IMR-90 (cell line): ENCODE data around the gene MTCL1. TPM values are rescaled to one million over a fixed set of nuclear protein-coding genes. Genes with fewer than 3 reads are reported as not detected.

Experiments
- ATAC-seq: fragments of 200-7000 bp; cut with Tn5 transposase; 2 replicates; pipeline ENCODE4 v1.9.1; 2020; ENCODE audit warnings: low read depth, mild to moderate bottlenecking, moderate library complexity
- BruUV-seq: library from RNA; stranded (reverse); fragments of 400-500 nt; replicated peaks from 2 replicates; lab custom pipeline; 2021; lab: Mats Ljungman, UMichigan
- CTCF ChIA-PET: fragments of 300-600 bp; formaldehyde crosslinking; extraction: SDS; loops from one replicate; lab custom pipeline; 2021; ENCODE audit warnings: antibody characterized with exemption; lab: Yijun Ruan, JAX
- POLR2A ChIA-PET: fragments of 300-600 bp; sonication (Branson Sonifier 250); formaldehyde crosslinking; loops from one replicate; lab custom pipeline; 2022; ENCODE audit warnings: antibody characterized with exemption; ENCODE audit not compliant: unreplicated experiment; lab: Charles Lee
- DNase-seq: peaks from one replicate; pipeline ENCODE4 v3.0.0; 2013
- H2AFZ ChIP-seq: replicated peaks from 2 replicates; pipeline ENCODE3; 2013; ENCODE audit warnings: low read length, mild to moderate bottlenecking; ENCODE audit not compliant: poor library complexity
- H2AK5ac ChIP-seq: 2 replicates; pipeline ENCODE4 v1.6.1; 2013; ENCODE audit warnings: low read depth, low read length, inconsistent platforms
- H2AK9ac ChIP-seq: replicated peaks from 2 replicates; pipeline ENCODE3; 2013; ENCODE audit warnings: mild to moderate bottlenecking, low read depth, low read length, moderate library complexity; ENCODE audit not compliant: poor library complexity
- H2BK120ac ChIP-seq: 2 replicates; pipeline ENCODE4 v1.6.1; 2013; ENCODE audit warnings: low read depth, low read length, inconsistent platforms
- H2BK15ac ChIP-seq: 3 replicates; pipeline ENCODE4 v1.6.1; 2013; ENCODE audit warnings: low read depth, low read length, inconsistent platforms
- H2BK20ac ChIP-seq: 2 replicates; pipeline ENCODE4 v1.6.1; 2013; ENCODE audit warnings: low read depth, mild to moderate bottlenecking, inconsistent platforms, low read length, moderate library complexity
- H2BK5ac ChIP-seq: 2 replicates; pipeline ENCODE4 v1.6.1; 2013; ENCODE audit warnings: mild to moderate bottlenecking, low read depth, low read length, inconsistent platforms; ENCODE audit not compliant: poor library complexity, severe bottlenecking
- H3K14ac ChIP-seq: replicated peaks from 2 replicates; pipeline ENCODE4 v1.6.1; 2013; ENCODE audit warnings: low read depth, low read length, inconsistent platforms
- H3K18ac ChIP-seq: 2 replicates; pipeline ENCODE4 v1.6.1; 2013; ENCODE audit warnings: low read depth, low read length, control low read depth
- H3K23ac ChIP-seq: 2 replicates; pipeline ENCODE4 v1.6.1; 2013; ENCODE audit warnings: low read depth, low read length, inconsistent platforms
- H3K27ac ChIP-seq: 2 replicates; pipeline ENCODE4 v1.5.1; 2013; ENCODE audit warnings: mild to moderate bottlenecking, control low read depth, low read length; ENCODE audit not compliant: insufficient read depth
- H3K27me3 ChIP-seq: 2 replicates; pipeline ENCODE4 v1.6.1; 2013; ENCODE audit warnings: low read length; ENCODE audit not compliant: control insufficient read depth, insufficient read depth
- H3K36me3 ChIP-seq: 2 replicates; pipeline ENCODE4 v1.6.1; 2013; ENCODE audit warnings: low read length, mixed read lengths; ENCODE audit not compliant: control insufficient read depth, insufficient read depth
- H3K4ac ChIP-seq: 2 replicates; pipeline ENCODE4 v1.6.1; 2013; ENCODE audit warnings: low read depth, low read length, inconsistent platforms
- H3K4me1 ChIP-seq: 2 replicates; pipeline ENCODE4 v1.6.1; 2013; ENCODE audit warnings: low read length, mixed read lengths; ENCODE audit not compliant: control insufficient read depth, insufficient read depth
- H3K4me2 ChIP-seq: 2 replicates; pipeline ENCODE4 v1.6.1; 2013; ENCODE audit warnings: low read depth, mild to moderate bottlenecking, control low read depth, low read length, moderate library complexity
- H3K4me3 ChIP-seq: 2 replicates; pipeline ENCODE4 v1.5.1; 2013; ENCODE audit warnings: low read depth, mild to moderate bottlenecking, control low read depth, low read length, moderate library complexity; ENCODE audit not compliant: insufficient read depth
- H3K56ac ChIP-seq: 2 replicates; pipeline ENCODE4 v1.6.1; 2013; ENCODE audit warnings: low read length, inconsistent platforms; ENCODE audit not compliant: insufficient read depth; ENCODE audit errors: extremely low read depth
- H3K79me1 ChIP-seq, 2 experiments: 2 replicates each; pipeline ENCODE4 v1.6.1; 2013; ENCODE audit warnings: low read length in 2 of 2, inconsistent platforms in 1 of 2, low read depth in 1 of 2
- H3K9ac ChIP-seq: 2 replicates; pipeline ENCODE4 v1.6.1; 2013; ENCODE audit warnings: low read depth, low read length, control low read depth
- H3K9me1 ChIP-seq: 2 replicates; pipeline ENCODE4 v1.6.1; 2013; ENCODE audit warnings: low read length, inconsistent platforms; ENCODE audit not compliant: insufficient read depth
- H3K9me3 ChIP-seq: 2 replicates; pipeline ENCODE4 v1.6.1; 2013; ENCODE audit warnings: low read length; ENCODE audit not compliant: control insufficient read depth, insufficient read depth
- H4K20me1 ChIP-seq: 2 replicates; pipeline ENCODE4 v1.6.1; 2013; ENCODE audit warnings: low read length, inconsistent platforms; ENCODE audit not compliant: insufficient read depth
- H4K5ac ChIP-seq: 2 replicates; pipeline ENCODE4 v1.6.1; 2013; ENCODE audit warnings: mild to moderate bottlenecking, low read depth, low read length, control low read depth
- H4K8ac ChIP-seq, 2 experiments: 2 replicates each; pipeline ENCODE4 v1.6.1; 2013; ENCODE audit warnings: low read depth in 2 of 2, low read length in 2 of 2, control low read depth in 1 of 2, inconsistent platforms in 1 of 2
- H4K91ac ChIP-seq: 2 replicates; pipeline ENCODE4 v1.6.1; 2013; ENCODE audit warnings: low read depth, low read length, inconsistent platforms; ENCODE audit not compliant: insufficient read depth
- BHLHE40 ChIP-seq: fragments of 150-350 bp; IDR thresholded peaks from 2 replicates; pipeline ENCODE4 v1.6.1; 2016; ENCODE audit warnings: mild to moderate bottlenecking, low read depth, low read length
- CEBPB ChIP-seq: IDR thresholded peaks from 2 replicates; pipeline ENCODE4 v1.6.1; 2012; ENCODE audit warnings: low read depth, low read length, improper control_type of control experiment
- FOS ChIP-seq: fragments of 150-350 bp; IDR thresholded peaks from 2 replicates; pipeline ENCODE4 v1.6.1; 2016; ENCODE audit warnings: low read depth, low read length
- MAFK ChIP-seq: IDR thresholded peaks from 2 replicates; pipeline ENCODE4 v1.6.1; 2012; ENCODE audit warnings: low read depth, low read length, improper control_type of control experiment
- MAZ ChIP-seq: IDR thresholded peaks from 2 replicates; pipeline ENCODE4 v1.6.1; 2012; ENCODE audit warnings: low read depth, mild to moderate bottlenecking, low read length, improper control_type of control experiment, moderate library complexity, borderline replicate concordance
- MXI1 ChIP-seq: IDR thresholded peaks from 2 replicates; pipeline ENCODE4 v1.6.1; 2012; ENCODE audit warnings: low read depth, mild to moderate bottlenecking, low read length, moderate library complexity, borderline replicate concordance
- NFE2L2 ChIP-seq: fragments of 150-350 bp; IDR thresholded peaks from 2 replicates; pipeline ENCODE4 v1.6.1; 2016; ENCODE audit warnings: low read depth, mild to moderate bottlenecking, low read length
- POLR2A ChIP-seq: IDR thresholded peaks from 2 replicates; pipeline ENCODE4 v1.6.1; 2012; ENCODE audit warnings: mild to moderate bottlenecking, low read depth, low read length
- RCOR1 ChIP-seq: IDR thresholded peaks from 2 replicates; pipeline ENCODE4 v1.6.1; 2012; ENCODE audit warnings: mild to moderate bottlenecking, low read length, improper control_type of control experiment; ENCODE audit not compliant: insufficient replicate concordance
- RFX5 ChIP-seq: IDR thresholded peaks from 2 replicates; pipeline ENCODE4 v1.8.0; 2012; ENCODE audit warnings: low read depth, mild to moderate bottlenecking, low read length, moderate library complexity
- SMC3 ChIP-seq: fragments of 150-350 bp; IDR thresholded peaks from 2 replicates; pipeline ENCODE4 v1.6.1; 2016; ENCODE audit warnings: low read depth, mild to moderate bottlenecking, antibody characterized with exemption, low read length, moderate library complexity
- WGBS, 2 experiments: methylation state at CpG; one replicate each; pipeline versions ENCODE4 v1.1.5 to v1.1.7; 2013; ENCODE audit warnings: missing lambda C conversion rate in 2 of 2; ENCODE audit not compliant: insufficient read length in 1 of 2; ENCODE audit errors: extremely low coverage in 2 of 2; 5-methylcytosine and 5-hydroxymethylcytosine counted together
- dilution Hi-C: fragments of 300-500 bp; cut with HindIII; formaldehyde crosslinking; loops from one replicate; pipeline ENCODE4 v1.14.3; 2018; ENCODE audit warnings: low sequenced_read_pairs; ENCODE audit not compliant: unreplicated experiment
- in situ Hi-C: fragments of 300-500 bp; cut with MboI; formaldehyde crosslinking; loops from 3 replicates; pipeline ENCODE4 v1.14.3; 2019; ENCODE audit warnings: low sequenced_read_pairs, inconsistent platforms, mixed read lengths
- intact Hi-C: fragments of 100-400 bp; cut with micrococcal nuclease; formaldehyde crosslinking; loops from 2 replicates; pipeline ENCODE4 v1.10.0; 2022
- polyA plus RNA-seq, 3 experiments: library from polyadenylated mRNA; depleted of rRNA; stranded (reverse); fragments of >200 nt; gene quantifications; 2 replicates each; pipeline ENCODE4 v1.2.3, GENCODE V29; 2012; ENCODE audit warnings: low replicate concordance in 1 of 3
- total RNA-seq: library from RNA; depleted of rRNA; stranded (reverse); fragments of >200 nt; gene quantifications from 2 replicates; pipeline ENCODE4 v1.2.3, GENCODE V29; 2012
- TF ChIP-seq, protein P1 (sequence below): fragments of 150-350 bp; IDR thresholded peaks from 2 replicates; pipeline ENCODE4 v1.6.1; 2016; ENCODE audit warnings: low read depth, mild to moderate bottlenecking, low read length, moderate library complexity, borderline replicate concordance
- TF ChIP-seq, protein P2 (sequence below): fragments of 150-350 bp; IDR thresholded peaks from 2 replicates; pipeline ENCODE4 v1.6.1; 2017; ENCODE audit warnings: mild to moderate bottlenecking, antibody characterized with exemption, low read length, low read depth

MTCL1 gene
- total and polyA plus RNA-seq, 2 of the 4 experiments (the other 2 are of a cell fraction), result 29.0 to 45.3 TPM

DNA sequence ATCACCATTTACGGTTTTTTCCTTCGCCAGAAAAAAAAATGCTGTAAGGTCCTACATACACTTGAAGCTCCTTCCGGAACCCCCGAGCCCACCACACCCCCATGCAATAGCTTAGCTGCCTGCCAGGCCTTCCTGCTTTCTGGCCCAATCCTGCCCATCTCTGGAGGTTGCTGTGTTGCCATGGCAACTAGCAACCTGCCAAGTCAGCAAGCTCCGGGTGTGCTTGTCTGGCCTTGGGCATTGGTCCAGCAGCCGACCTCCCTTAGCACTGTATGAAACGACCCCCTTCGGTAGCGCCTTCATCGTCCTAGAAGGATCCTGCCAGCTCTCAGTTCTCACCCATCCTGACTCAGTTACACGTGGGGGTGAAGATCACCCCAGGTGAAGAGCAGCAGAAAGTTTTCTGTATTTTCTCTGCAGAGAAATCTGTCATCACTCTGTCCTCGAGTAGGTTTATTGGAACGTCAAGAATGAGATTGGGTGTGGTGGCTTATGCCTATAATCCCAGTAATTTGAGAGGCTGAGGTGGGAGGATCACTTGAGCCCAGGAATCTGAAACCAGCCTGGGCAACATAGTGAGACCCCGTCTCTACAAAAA is 47.4 kb upstream of the MTCL1 start:
- no peak overlapping the region for H3K18ac ChIP-seq
- no peak overlapping the region for H3K27ac ChIP-seq
- CTCF ChIA-PET, result no interaction called here
- no peak overlapping the region for H3K14ac ChIP-seq
- H4K8ac ChIP-seq, result no peak overlapping the region
- no peak overlapping the region for H4K5ac ChIP-seq
- POLR2A ChIA-PET, result no interaction called here
- H3K23ac ChIP-seq, result no peak overlapping the region
- H3K9me3 ChIP-seq, result no peaks in the 10 kb centered on the region
- 41% methylated on average over 7 of the region's 14 CpGs; no CpG with 5 or more reads in 1 of the 2 experiments for WGBS, 2 experiments
- H4K20me1 ChIP-seq, result no peaks in the 10 kb centered on the region
- H3K9me1 ChIP-seq, result peaks cover 2% of the 10 kb centered on the region; the same call in 1 of the 2 replicates
- TF ChIP-seq CEBPB (no peak), FOS (no peak), RFX5 (peak; percentile 51; the same call in 1 of the 2 replicates), MAZ (no peak), MAFK (peak; percentile 57; the same call in 1 of the 2 replicates), MXI1 (no peak), BHLHE40 (no peak), SMC3 (no peak), RCOR1 (no peak), NFE2L2 (no peak), POLR2A (no peak)
- TF ChIP-seq, protein P1, sequence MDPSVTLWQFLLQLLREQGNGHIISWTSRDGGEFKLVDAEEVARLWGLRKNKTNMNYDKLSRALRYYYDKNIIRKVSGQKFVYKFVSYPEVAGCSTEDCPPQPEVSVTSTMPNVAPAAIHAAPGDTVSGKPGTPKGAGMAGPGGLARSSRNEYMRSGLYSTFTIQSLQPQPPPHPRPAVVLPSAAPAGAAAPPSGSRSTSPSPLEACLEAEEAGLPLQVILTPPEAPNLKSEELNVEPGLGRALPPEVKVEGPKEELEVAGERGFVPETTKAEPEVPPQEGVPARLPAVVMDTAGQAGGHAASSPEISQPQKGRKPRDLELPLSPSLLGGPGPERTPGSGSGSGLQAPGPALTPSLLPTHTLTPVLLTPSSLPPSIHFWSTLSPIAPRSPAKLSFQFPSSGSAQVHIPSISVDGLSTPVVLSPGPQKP, result no peak
- TF ChIP-seq, protein P2, sequence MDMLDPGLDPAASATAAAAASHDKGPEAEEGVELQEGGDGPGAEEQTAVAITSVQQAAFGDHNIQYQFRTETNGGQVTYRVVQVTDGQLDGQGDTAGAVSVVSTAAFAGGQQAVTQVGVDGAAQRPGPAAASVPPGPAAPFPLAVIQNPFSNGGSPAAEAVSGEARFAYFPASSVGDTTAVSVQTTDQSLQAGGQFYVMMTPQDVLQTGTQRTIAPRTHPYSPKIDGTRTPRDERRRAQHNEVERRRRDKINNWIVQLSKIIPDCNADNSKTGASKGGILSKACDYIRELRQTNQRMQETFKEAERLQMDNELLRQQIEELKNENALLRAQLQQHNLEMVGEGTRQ, result no peak
- no peak overlapping the region for H2BK15ac ChIP-seq
- DNase-seq, result peak; percentile 32
- in situ Hi-C loops, result loop anchor here (5.0 kb wide), 1 partner anchor 329 kb away; no protein-coding TSS in a partner anchor
- no peaks in the 10 kb centered on the region for H3K79me1 ChIP-seq
- no peaks in the 10 kb centered on the region for H3K36me3 ChIP-seq
- intact Hi-C loops, result loop anchor here (10.0 kb wide), 1 partner anchor 147 kb away; no protein-coding TSS in a partner anchor
- peaks cover 10% of the 10 kb centered on the region for H3K4me1 ChIP-seq
- H2BK5ac ChIP-seq, result no peak overlapping the region
- 0 out of 2 replicates have a peak, but pooled peaks have one; percentile 14 for ATAC-seq
- no peaks in the 10 kb centered on the region; the same call in 1 of the 2 replicates for H3K27me3 ChIP-seq
- no peak overlapping the region for H3K56ac ChIP-seq
- no peak overlapping the region for H4K91ac ChIP-seq
- H2AFZ ChIP-seq, result no peak overlapping the region
- dilution Hi-C loops, result no loop called here
- H3K4me2 ChIP-seq, result no peak overlapping the region
- H2AK5ac ChIP-seq, result no peak overlapping the region
- no peak overlapping the region for H3K9ac ChIP-seq
- BruUV-seq, result no TSS peak
- H2BK120ac ChIP-seq, result peak overlapping the region; percentile 32; the same call in 1 of the 2 replicates
- H3K4me3 ChIP-seq, result no peak overlapping the region
- 0 out of 2 replicates have a peak overlapping the region, but pooled peaks have one; percentile 5 for H3K4ac ChIP-seq
- no peak overlapping the region for H2AK9ac ChIP-seq
- H2BK20ac ChIP-seq, result 0 out of 2 replicates have a peak overlapping the region, but pooled peaks have one; percentile 8
